Measurements from ENCODE around the gene PLAC1.

PLAC1 gene

GRCh38 chrX:134568285-134569016, 89.8 kb downstream of the PLAC1 start:
- H3K27me3 ChIP-seq (ENCODE audit: control insufficient read depth, insufficient read depth, low read length): no peaks in the 10 kb centered on the region
- no peak overlapping the region for H3K9ac ChIP-seq (ENCODE audit: low read length)

GRCh38 chrX:134566506-134566905, 91.8 kb downstream of the PLAC1 start:
- Histone ChIP-seq H3K36me3 (ENCODE audit: control insufficient read depth, insufficient read depth, low read length) (no peaks in the 10 kb centered on the region), H3K27me3 (ENCODE audit: control insufficient read depth, insufficient read depth, low read length) (no peaks in the 10 kb centered on the region), H3K4me1 (ENCODE audit: control insufficient read depth, insufficient read depth, low read length) (no peaks in the 10 kb centered on the region), H3K4me3 (ENCODE audit: low read length) (no peak overlapping the region), H3K9me3 (ENCODE audit: control insufficient read depth, low read length) (no peaks in the 10 kb centered on the region), H3K9ac (ENCODE audit: low read length) (no peak overlapping the region)

More at GRCh38 chrX:134568285-134569016, 89.8 kb downstream of the PLAC1 start:
- Histone ChIP-seq H3K9me3 (ENCODE audit: control insufficient read depth, low read length) (no peaks in the 10 kb centered on the region), H3K4me3 (ENCODE audit: low read length) (no peak overlapping the region), H3K36me3 (ENCODE audit: control insufficient read depth, insufficient read depth, low read length) (no peaks in the 10 kb centered on the region), H3K4me1 (ENCODE audit: control insufficient read depth, insufficient read depth, low read length) (no peaks in the 10 kb centered on the region)

- Histone ChIP-seq H3K9ac (ENCODE audit: low read length) (no peak overlapping the region), H3K9me3 (ENCODE audit: control insufficient read depth, low read length) (no peaks in the 10 kb centered on the region), H3K27me3 (ENCODE audit: control insufficient read depth, insufficient read depth, low read length) (no peaks in the 10 kb centered on the region), H3K4me1 (ENCODE audit: control insufficient read depth, insufficient read depth, low read length) (no peaks in the 10 kb centered on the region), H3K4me3 (ENCODE audit: low read length) (no peak overlapping the region), H3K36me3 (ENCODE audit: control insufficient read depth, insufficient read depth, low read length) (no peaks in the 10 kb centered on the region)
Observed at GRCh38 chrX:134562002-134562401, 96.3 kb downstream of the PLAC1 start.

GRCh38 chrX:134558133-134558532, 100.1 kb downstream of the PLAC1 start:
- Histone ChIP-seq H3K27me3 (ENCODE audit: control insufficient read depth, insufficient read depth, low read length) (peaks cover 2% of the 10 kb centered on the region), H3K4me3 (ENCODE audit: low read length) (no peak overlapping the region), H3K9ac (ENCODE audit: low read length) (no peak overlapping the region), H3K9me3 (ENCODE audit: control insufficient read depth, low read length) (no peaks in the 10 kb centered on the region), H3K4me1 (ENCODE audit: control insufficient read depth, insufficient read depth, low read length) (no peaks in the 10 kb centered on the region), H3K36me3 (ENCODE audit: control insufficient read depth, insufficient read depth, low read length) (no peaks in the 10 kb centered on the region)

GRCh38 chrX:134554291-134554690, 104.0 kb downstream of the PLAC1 start:
- peaks cover 6% of the 10 kb centered on the region for H3K4me1 ChIP-seq (ENCODE audit: control insufficient read depth, insufficient read depth, low read length)
- peaks cover 31% of the 10 kb centered on the region for H3K27me3 ChIP-seq (ENCODE audit: control insufficient read depth, insufficient read depth, low read length)
- H3K4me3 ChIP-seq (ENCODE audit: low read length): no peak overlapping the region
- H3K9me3 ChIP-seq (ENCODE audit: control insufficient read depth, low read length): no peaks in the 10 kb centered on the region
- H3K36me3 ChIP-seq (ENCODE audit: control insufficient read depth, insufficient read depth, low read length): no peaks in the 10 kb centered on the region
- H3K9ac ChIP-seq (ENCODE audit: low read length): no peak overlapping the region

GRCh38 chrX:134552351-134552750, 105.9 kb downstream of the PLAC1 start:
- Histone ChIP-seq H3K4me1 (ENCODE audit: control insufficient read depth, insufficient read depth, low read length) (peaks cover 6% of the 10 kb centered on the region), H3K4me3 (ENCODE audit: low read length) (no peak overlapping the region), H3K9ac (ENCODE audit: low read length) (no peak overlapping the region), H3K9me3 (ENCODE audit: control insufficient read depth, low read length) (no peaks in the 10 kb centered on the region), H3K27me3 (ENCODE audit: control insufficient read depth, insufficient read depth, low read length) (peaks cover 51% of the 10 kb centered on the region), H3K36me3 (ENCODE audit: control insufficient read depth, insufficient read depth, low read length) (no peaks in the 10 kb centered on the region)

GRCh38 chrX:134551376-134552048, 106.8 kb downstream of the PLAC1 start:
- Histone ChIP-seq H3K4me1 (ENCODE audit: control insufficient read depth, insufficient read depth, low read length) (peaks cover 6% of the 10 kb centered on the region), H3K9ac (ENCODE audit: low read length) (no peak overlapping the region), H3K36me3 (ENCODE audit: control insufficient read depth, insufficient read depth, low read length) (no peaks in the 10 kb centered on the region), H3K4me3 (ENCODE audit: low read length) (no peak overlapping the region), H3K27me3 (ENCODE audit: control insufficient read depth, insufficient read depth, low read length) (peaks cover 59% of the 10 kb centered on the region), H3K9me3 (ENCODE audit: control insufficient read depth, low read length) (no peaks in the 10 kb centered on the region)

- H3K4me3 ChIP-seq (ENCODE audit: low read length): no peak overlapping the region
- no peak overlapping the region for H3K9ac ChIP-seq (ENCODE audit: low read length)
- H3K27me3 ChIP-seq (ENCODE audit: control insufficient read depth, insufficient read depth, low read length): peaks cover 82% of the 10 kb centered on the region
- peaks cover 6% of the 10 kb centered on the region for H3K4me1 ChIP-seq (ENCODE audit: control insufficient read depth, insufficient read depth, low read length)
- no peaks in the 10 kb centered on the region for H3K9me3 ChIP-seq (ENCODE audit: control insufficient read depth, low read length)
- no peaks in the 10 kb centered on the region for H3K36me3 ChIP-seq (ENCODE audit: control insufficient read depth, insufficient read depth, low read length)
Observed at GRCh38 chrX:134548257-134549201, 109.7 kb downstream of the PLAC1 start.

- no peak overlapping the region for H3K9ac ChIP-seq (ENCODE audit: low read length)
- H3K4me3 ChIP-seq (ENCODE audit: low read length): no peak overlapping the region
- peaks cover 78% of the 10 kb centered on the region for H3K27me3 ChIP-seq (ENCODE audit: control insufficient read depth, insufficient read depth, low read length)
- peaks cover 6% of the 10 kb centered on the region for H3K4me1 ChIP-seq (ENCODE audit: control insufficient read depth, insufficient read depth, low read length)
- no peaks in the 10 kb centered on the region for H3K36me3 ChIP-seq (ENCODE audit: control insufficient read depth, insufficient read depth, low read length)
- no peaks in the 10 kb centered on the region for H3K9me3 ChIP-seq (ENCODE audit: control insufficient read depth, low read length)
Observed at GRCh38 chrX:134547047-134547679, 111.1 kb downstream of the PLAC1 start.

GRCh38 chrX:134546187-134546586, 112.1 kb downstream of the PLAC1 start:
- H3K4me3 ChIP-seq (ENCODE audit: low read length): no peak overlapping the region
- peaks cover 6% of the 10 kb centered on the region for H3K4me1 ChIP-seq (ENCODE audit: control insufficient read depth, insufficient read depth, low read length)
- H3K9ac ChIP-seq (ENCODE audit: low read length): no peak overlapping the region
- no peaks in the 10 kb centered on the region for H3K36me3 ChIP-seq (ENCODE audit: control insufficient read depth, insufficient read depth, low read length)
- peaks cover 69% of the 10 kb centered on the region for H3K27me3 ChIP-seq (ENCODE audit: control insufficient read depth, insufficient read depth, low read length)
- H3K9me3 ChIP-seq (ENCODE audit: control insufficient read depth, low read length): no peaks in the 10 kb centered on the region

GRCh38 chrX:134545510-134545909, 112.8 kb downstream of the PLAC1 start:
- Histone ChIP-seq H3K4me3 (ENCODE audit: low read length) (no peak overlapping the region), H3K36me3 (ENCODE audit: control insufficient read depth, insufficient read depth, low read length) (no peaks in the 10 kb centered on the region), H3K4me1 (ENCODE audit: control insufficient read depth, insufficient read depth, low read length) (peaks cover 6% of the 10 kb centered on the region), H3K9ac (ENCODE audit: low read length) (no peak overlapping the region), H3K9me3 (ENCODE audit: control insufficient read depth, low read length) (no peaks in the 10 kb centered on the region), H3K27me3 (ENCODE audit: control insufficient read depth, insufficient read depth, low read length) (peaks cover 63% of the 10 kb centered on the region)

Measured in mucosa of stomach (tissue), 1 donor.